MM.1S (cell line): ENCODE data around the gene GNPTAB.

Experiments used
- EZH2 ChIP-seq: fragments of 300-600 bp; sonication (generic); optimal IDR thresholded peaks from 2 replicates; pipeline ENCODE3; 2017; ENCODE audit warnings: low read depth, mild to moderate bottlenecking, antibody characterized with exemption, low read length, mixed read lengths
- EZH2phosphoT487 ChIP-seq: fragments of 300-600 bp; sonication (generic); IDR thresholded peaks from 2 replicates; pipeline ENCODE4 v1.6.1; 2018; ENCODE audit warnings: antibody characterized with exemption, low read length
- TF ChIP-seq, protein P1 (sequence below): fragments of 300-600 bp; sonication (generic); IDR thresholded peaks from 2 replicates; pipeline ENCODE4 v1.5.1; 2016; ENCODE audit warnings: antibody characterized with exemption, low read length, mixed read lengths

DNA sequence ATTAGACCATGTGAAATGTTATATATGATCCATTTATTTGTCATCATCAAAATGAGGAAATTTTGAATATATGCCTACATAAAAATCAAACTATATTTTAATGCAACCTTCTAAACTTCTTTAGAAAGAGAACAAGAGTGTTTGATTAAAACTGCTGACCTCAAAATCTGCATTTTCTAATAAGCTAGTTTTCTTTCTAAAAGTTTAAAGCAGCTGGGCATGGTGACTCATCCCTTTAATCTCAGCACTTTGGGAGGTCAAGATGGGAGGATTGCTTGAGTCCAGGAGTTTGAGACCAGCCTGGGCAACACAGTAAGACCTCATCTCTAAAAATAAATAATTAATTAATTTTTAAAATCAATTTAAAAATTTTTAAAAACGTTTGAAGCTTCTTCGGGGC is 36.2 kb downstream of the GNPTAB start:
- TF ChIP-seq, protein P1, sequence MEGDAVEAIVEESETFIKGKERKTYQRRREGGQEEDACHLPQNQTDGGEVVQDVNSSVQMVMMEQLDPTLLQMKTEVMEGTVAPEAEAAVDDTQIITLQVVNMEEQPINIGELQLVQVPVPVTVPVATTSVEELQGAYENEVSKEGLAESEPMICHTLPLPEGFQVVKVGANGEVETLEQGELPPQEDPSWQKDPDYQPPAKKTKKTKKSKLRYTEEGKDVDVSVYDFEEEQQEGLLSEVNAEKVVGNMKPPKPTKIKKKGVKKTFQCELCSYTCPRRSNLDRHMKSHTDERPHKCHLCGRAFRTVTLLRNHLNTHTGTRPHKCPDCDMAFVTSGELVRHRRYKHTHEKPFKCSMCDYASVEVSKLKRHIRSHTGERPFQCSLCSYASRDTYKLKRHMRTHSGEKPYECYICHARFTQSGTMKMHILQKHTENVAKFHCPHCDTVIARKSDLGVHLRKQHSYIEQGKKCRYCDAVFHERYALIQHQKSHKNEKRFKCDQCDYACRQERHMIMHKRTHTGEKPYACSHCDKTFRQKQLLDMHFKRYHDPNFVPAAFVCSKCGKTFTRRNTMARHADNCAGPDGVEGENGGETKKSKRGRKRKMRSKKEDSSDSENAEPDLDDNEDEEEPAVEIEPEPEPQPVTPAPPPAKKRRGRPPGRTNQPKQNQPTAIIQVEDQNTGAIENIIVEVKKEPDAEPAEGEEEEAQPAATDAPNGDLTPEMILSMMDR = no peak
- no peak for TF ChIP-seq EZH2
- TF ChIP-seq EZH2phosphoT487 = no peak
